Measurements from ENCODE around the gene MRPS2. TPM values are rescaled to one million over a fixed set of nuclear protein-coding genes. Genes with fewer than 3 reads are reported as not detected.
A peak's percentile ranks its signal among the peaks of the same experiment; 100 is the strongest.

The MRPS2 gene
- total RNA-seq, 1 donor from 2014 or later = 23.4 TPM

- DNase-seq (ENCODE audit: low spot score) = peak; percentile 77
These were observed 4.1 kb downstream of the MRPS2 start for GRCh38 chr9:135504262-135505243.

GRCh38 chr9:135505406-135506187 lies 5.1 kb downstream of the MRPS2 start:
- H3K27ac ChIP-seq = peak overlapping the region; percentile 25
- no peaks in the 10 kb centered on the region for H3K27me3 ChIP-seq
- H3K4me3 ChIP-seq = no peak overlapping the region
- no peaks in the 10 kb centered on the region for H3K36me3 ChIP-seq
- Mint-ChIP-seq H3K27me3 (ENCODE audit: insufficient read depth, low read depth) (peaks cover 8% of the 10 kb centered on the region), H3K27ac (no peak overlapping the region), H3K36me3 (peaks cover 14% of the 10 kb centered on the region), H3K4me3 (peak overlapping the region; percentile 33), H3K9me3 (peaks cover 11% of the 10 kb centered on the region), H3K4me1 (peaks cover 12% of the 10 kb centered on the region)
- no peaks in the 10 kb centered on the region for H3K9me3 ChIP-seq (ENCODE audit: low read depth)
- peaks cover 12% of the 10 kb centered on the region for H3F3A ChIP-seq (ENCODE audit: low read depth)
- H2AFZ ChIP-seq (replicated peaks) = no peak overlapping the region
- TF ChIP-seq EZH2phosphoT487 (IDR thresholded peaks at IDR 0.05) = no peak
- TF ChIP-seq, protein P1, sequence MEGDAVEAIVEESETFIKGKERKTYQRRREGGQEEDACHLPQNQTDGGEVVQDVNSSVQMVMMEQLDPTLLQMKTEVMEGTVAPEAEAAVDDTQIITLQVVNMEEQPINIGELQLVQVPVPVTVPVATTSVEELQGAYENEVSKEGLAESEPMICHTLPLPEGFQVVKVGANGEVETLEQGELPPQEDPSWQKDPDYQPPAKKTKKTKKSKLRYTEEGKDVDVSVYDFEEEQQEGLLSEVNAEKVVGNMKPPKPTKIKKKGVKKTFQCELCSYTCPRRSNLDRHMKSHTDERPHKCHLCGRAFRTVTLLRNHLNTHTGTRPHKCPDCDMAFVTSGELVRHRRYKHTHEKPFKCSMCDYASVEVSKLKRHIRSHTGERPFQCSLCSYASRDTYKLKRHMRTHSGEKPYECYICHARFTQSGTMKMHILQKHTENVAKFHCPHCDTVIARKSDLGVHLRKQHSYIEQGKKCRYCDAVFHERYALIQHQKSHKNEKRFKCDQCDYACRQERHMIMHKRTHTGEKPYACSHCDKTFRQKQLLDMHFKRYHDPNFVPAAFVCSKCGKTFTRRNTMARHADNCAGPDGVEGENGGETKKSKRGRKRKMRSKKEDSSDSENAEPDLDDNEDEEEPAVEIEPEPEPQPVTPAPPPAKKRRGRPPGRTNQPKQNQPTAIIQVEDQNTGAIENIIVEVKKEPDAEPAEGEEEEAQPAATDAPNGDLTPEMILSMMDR (IDR thresholded peaks at IDR 0.05) = no peak
- no peak for TF ChIP-seq EZH2 (IDR thresholded peaks at IDR 0.05)
- peaks cover 29% of the 10 kb centered on the region for H4K20me1 ChIP-seq (ENCODE audit: low read depth)
- peaks cover 20% of the 10 kb centered on the region for H3K79me2 ChIP-seq (ENCODE audit: low read depth)
- H3K9ac ChIP-seq = no peak overlapping the region
- DNase-seq (ENCODE audit: low spot score) = no peak
- no peak overlapping the region for H3K4me2 ChIP-seq
- peaks cover 19% of the 10 kb centered on the region for H3K4me1 ChIP-seq

More at GRCh38 chr9:135504262-135505243, 4.1 kb downstream of the MRPS2 start:
- Histone ChIP-seq H3K9ac (no peak overlapping the region), H3K27ac (no peak overlapping the region), H2AFZ (replicated peaks) (no peak overlapping the region), H3K79me2 (ENCODE audit: low read depth) (peaks cover 20% of the 10 kb centered on the region), H3K4me1 (peaks cover 19% of the 10 kb centered on the region), H3K27me3 (no peaks in the 10 kb centered on the region), H3K4me3 (no peak overlapping the region), H3F3A (ENCODE audit: low read depth) (peaks cover 12% of the 10 kb centered on the region), H3K4me2 (no peak overlapping the region), H3K36me3 (no peaks in the 10 kb centered on the region), H4K20me1 (ENCODE audit: low read depth) (peaks cover 29% of the 10 kb centered on the region), H3K9me3 (ENCODE audit: low read depth) (no peaks in the 10 kb centered on the region)
- no peak for TF ChIP-seq EZH2 (IDR thresholded peaks at IDR 0.05)
- TF ChIP-seq, protein P1 (IDR thresholded peaks at IDR 0.05) = peak; percentile 69
- Mint-ChIP-seq H3K27me3 (ENCODE audit: insufficient read depth, low read depth) (peaks cover 8% of the 10 kb centered on the region), H3K27ac (no peak overlapping the region), H3K9me3 (peaks cover 11% of the 10 kb centered on the region), H3K36me3 (peaks cover 14% of the 10 kb centered on the region), H3K4me3 (peak overlapping the region; percentile 12), H3K4me1 (peaks cover 12% of the 10 kb centered on the region)

- H3K27me3 Mint-ChIP-seq (ENCODE audit: insufficient read depth, low read depth) = peaks cover 8% of the 10 kb centered on the region
- H3K4me1 Mint-ChIP-seq = peaks cover 11% of the 10 kb centered on the region
- H3K27ac Mint-ChIP-seq = no peak overlapping the region
These were observed 6.0 kb downstream of the MRPS2 start for GRCh38 chr9:135506327-135507103.

More at GRCh38 chr9:135506327-135507103, 6.0 kb downstream of the MRPS2 start:
- no peaks in the 10 kb centered on the region for H3K36me3 ChIP-seq
- H2AFZ ChIP-seq (replicated peaks) = no peak overlapping the region
- H3K9ac ChIP-seq = no peak overlapping the region
- H4K20me1 ChIP-seq (ENCODE audit: low read depth) = peaks cover 22% of the 10 kb centered on the region
- Mint-ChIP-seq H3K36me3 (peaks cover 14% of the 10 kb centered on the region), H3K4me3 (no peak overlapping the region), H3K9me3 (peaks cover 11% of the 10 kb centered on the region)
- no peak overlapping the region for H3K4me2 ChIP-seq
- TF ChIP-seq, protein P1 (IDR thresholded peaks at IDR 0.05) = no peak
- no peak for TF ChIP-seq EZH2 (IDR thresholded peaks at IDR 0.05)
- TF ChIP-seq EZH2phosphoT487 (IDR thresholded peaks at IDR 0.05) = no peak
- H3K79me2 ChIP-seq (ENCODE audit: low read depth) = peaks cover 11% of the 10 kb centered on the region
- H3K4me3 ChIP-seq = no peak overlapping the region
- peaks cover 15% of the 10 kb centered on the region for H3K4me1 ChIP-seq
- H3F3A ChIP-seq (ENCODE audit: low read depth) = peaks cover 12% of the 10 kb centered on the region
- peak; percentile 58 for DNase-seq (ENCODE audit: low spot score)
- H3K27me3 ChIP-seq = no peaks in the 10 kb centered on the region
- no peaks in the 10 kb centered on the region for H3K9me3 ChIP-seq (ENCODE audit: low read depth)
- H3K27ac ChIP-seq = peak overlapping the region; percentile 25

Data from neural progenitor cell (in vitro differentiated cells).